Astrocyte of the spinal cord (primary cell): Measurements from ENCODE around the gene TAS2R19.

ENCODE experiments used
- DNase-seq: peaks from one replicate; pipeline ENCODE4 v3.0.0; 2011; ENCODE audit warnings: low read depth, low spot score
- H3K4me3 ChIP-seq: 2 replicates; pipeline ENCODE4 v1.5.1; 2011; ENCODE audit warnings: low read depth, mild to moderate bottlenecking, low read length, moderate library complexity
- in situ Hi-C: cut with HindIII; loops from 2 replicates; pipeline ENCODE4 v1.10.0; 2017; ENCODE audit warnings: low sequenced_read_pairs
- TF ChIP-seq, protein P1 (sequence below): IDR thresholded peaks from 2 replicates; pipeline ENCODE4 v1.5.1; 2012; ENCODE audit warnings: low read depth, mild to moderate bottlenecking, low read length, inconsistent platforms

TAS2R19 gene

DNA sequence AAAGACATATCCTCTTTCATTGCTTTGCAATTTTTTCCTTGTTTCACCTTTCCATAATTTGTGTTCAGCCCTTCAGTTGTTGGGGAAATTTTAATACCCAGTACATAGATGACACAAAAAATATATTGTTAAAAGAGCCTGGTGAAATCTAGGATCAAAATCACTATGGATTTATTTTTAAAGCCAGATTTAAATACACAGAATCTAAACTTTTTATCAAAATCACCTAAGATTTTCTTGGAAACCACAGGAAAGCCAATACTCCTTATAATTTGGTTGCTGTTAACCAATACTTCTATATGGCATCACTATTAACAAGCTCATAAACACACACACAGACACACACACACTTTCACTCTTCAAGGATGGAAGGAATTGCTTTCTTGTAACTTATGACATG, 24.2 kb downstream of the TAS2R19 start, which contains the start of gene TAS2R20:
Gene TAS2R20, minus strand, starts transcription at position 101 of the 400 bp plus-strand sequence. CDS start 429 bp downstream, outside the sequence.
- in situ Hi-C loops = no loop called here
- DNase-seq = no peak
- TF ChIP-seq, protein P1, sequence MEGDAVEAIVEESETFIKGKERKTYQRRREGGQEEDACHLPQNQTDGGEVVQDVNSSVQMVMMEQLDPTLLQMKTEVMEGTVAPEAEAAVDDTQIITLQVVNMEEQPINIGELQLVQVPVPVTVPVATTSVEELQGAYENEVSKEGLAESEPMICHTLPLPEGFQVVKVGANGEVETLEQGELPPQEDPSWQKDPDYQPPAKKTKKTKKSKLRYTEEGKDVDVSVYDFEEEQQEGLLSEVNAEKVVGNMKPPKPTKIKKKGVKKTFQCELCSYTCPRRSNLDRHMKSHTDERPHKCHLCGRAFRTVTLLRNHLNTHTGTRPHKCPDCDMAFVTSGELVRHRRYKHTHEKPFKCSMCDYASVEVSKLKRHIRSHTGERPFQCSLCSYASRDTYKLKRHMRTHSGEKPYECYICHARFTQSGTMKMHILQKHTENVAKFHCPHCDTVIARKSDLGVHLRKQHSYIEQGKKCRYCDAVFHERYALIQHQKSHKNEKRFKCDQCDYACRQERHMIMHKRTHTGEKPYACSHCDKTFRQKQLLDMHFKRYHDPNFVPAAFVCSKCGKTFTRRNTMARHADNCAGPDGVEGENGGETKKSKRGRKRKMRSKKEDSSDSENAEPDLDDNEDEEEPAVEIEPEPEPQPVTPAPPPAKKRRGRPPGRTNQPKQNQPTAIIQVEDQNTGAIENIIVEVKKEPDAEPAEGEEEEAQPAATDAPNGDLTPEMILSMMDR = no peak
- H3K4me3 ChIP-seq = no peak within 1 kb of the TSS

DNA sequence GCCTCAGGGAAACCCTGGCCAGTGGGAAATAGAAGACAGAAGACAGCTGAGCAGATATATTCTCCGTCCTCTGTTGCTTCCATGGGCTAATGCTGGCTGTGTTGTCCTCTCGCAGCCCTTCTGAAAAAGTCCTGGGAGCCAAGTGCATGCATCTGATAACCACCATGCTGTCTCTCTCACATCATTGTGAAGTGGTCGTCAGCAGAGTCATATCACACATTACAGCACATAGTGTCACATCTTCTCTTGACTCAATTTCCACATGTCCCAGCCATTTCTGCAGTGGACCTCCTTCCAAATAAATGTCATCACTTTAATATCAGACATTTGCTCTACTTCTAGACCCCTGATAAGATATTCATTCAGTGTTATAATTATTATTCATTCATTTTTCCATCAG, 28.1 kb downstream of the TAS2R19 start:
- no peak for DNase-seq
- in situ Hi-C loops = no loop called here
- TF ChIP-seq, protein P1 = no peak

DNA sequence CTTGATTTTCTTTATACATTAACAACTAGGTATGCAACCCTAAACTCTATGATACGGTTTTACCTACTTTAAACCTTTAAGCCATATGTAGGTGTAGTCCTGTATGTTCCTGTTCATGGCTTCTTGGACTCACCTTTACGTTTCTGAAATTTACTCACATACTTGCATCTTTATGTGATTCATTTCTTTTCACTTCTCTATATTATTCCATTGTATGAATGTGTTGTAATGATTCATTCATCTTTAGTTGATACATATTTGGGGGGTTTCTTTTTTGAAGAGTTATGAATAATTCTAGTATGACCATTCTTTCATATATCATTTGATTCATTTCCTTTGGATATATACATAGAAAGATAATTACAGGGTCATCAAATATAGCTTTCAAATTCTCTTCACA, 33.3 kb downstream of the TAS2R19 start:
- in situ Hi-C loops = no loop called here
- H3K4me3 ChIP-seq = no peak overlapping the region
- TF ChIP-seq, protein P1 = no peak
- DNase-seq = no peak

More for the DNA sequence above, 28.1 kb downstream of the TAS2R19 start:
- no peak overlapping the region for H3K4me3 ChIP-seq

DNA sequence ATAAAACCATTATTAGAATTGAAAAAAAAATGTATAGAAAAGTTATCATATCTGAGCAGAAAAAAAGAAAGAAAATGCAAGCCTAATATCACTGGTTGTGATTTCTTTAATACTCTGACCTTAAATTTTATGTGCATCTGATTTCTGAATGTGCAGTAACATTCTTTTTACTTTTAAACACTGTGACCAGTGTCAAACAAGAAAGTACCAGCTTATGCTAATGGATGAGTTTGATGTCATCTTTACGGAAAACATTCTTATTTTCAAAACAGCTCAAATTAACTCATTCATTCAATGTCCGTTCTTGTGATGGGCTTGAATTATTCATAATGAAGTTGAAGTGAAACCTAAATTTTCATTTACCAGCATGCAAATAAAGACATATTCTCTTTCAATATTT, 35.6 kb downstream of the TAS2R19 start, which contains the start of gene TAS2R50:
Gene TAS2R50, minus strand, starts transcription at position 101 of the 400 bp plus-strand sequence. Its CDS starts 52 bp downstream, at position 49.
- in situ Hi-C loops = no loop called here
- no peak within 1 kb of the TSS for H3K4me3 ChIP-seq
- TF ChIP-seq, protein P1 = no peak
- DNase-seq = no peak

DNA sequence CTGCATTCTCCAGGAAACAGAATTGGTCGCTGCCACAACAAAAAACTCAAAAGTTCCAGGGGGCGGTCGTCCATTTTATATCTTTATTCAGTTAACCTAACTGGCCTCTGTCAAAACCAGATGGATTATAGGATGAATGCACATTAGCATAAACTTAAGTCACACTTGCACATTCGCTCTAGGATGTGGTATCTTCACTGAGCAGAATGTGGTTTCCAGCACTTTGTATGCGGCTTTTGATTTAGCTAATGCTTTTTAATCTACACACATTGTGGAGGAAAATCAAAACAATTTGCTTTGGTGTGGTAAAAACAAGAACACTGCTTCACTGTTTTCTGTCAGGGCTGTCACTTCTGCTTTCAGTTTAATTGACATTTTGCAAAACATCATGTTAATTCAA, 40.2 kb downstream of the TAS2R19 start:
- DNase-seq = no peak
- TF ChIP-seq, protein P1 = no peak
- H3K4me3 ChIP-seq = no peak overlapping the region
- in situ Hi-C loops = no loop called here

DNA sequence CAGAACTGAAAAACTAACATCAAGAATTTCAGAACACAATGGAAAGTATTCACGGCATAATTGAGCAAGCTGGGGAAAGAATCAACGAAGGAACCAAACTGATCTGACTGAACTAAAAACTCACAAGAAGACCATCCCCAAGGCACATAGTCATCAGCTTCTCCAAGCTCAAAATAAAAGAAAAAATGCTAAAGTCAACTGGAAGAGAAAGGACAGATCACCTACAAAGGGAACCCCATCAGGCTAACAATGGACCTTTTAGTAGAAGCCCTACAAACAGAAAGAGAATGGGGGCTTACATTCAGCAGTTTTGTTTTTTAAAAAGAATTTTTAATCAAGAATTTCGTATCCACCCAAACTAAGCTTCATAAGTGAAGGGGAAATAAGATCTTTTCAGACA, 47.5 kb downstream of the TAS2R19 start:
- TF ChIP-seq, protein P1 = no peak
- DNase-seq = no peak
- in situ Hi-C loops = no loop called here
- no peak overlapping the region for H3K4me3 ChIP-seq
